Upper lobe of left lung (tissue), 4 donors: Measurements from ENCODE around the gene TBCD.

Source experiments
- EP300 ChIP-seq, 4 donors: sonication (generic); formaldehyde crosslinking; IDR thresholded peaks; one replicate each; pipeline ENCODE4 v1.5.1; 2017; ENCODE audit warnings: antibody characterized with exemption in 4 of 4, control low read depth in 2 of 4
- POLR2A ChIP-seq, 4 donors: fragments of 450-650 bp; IDR thresholded peaks; one replicate each; pipeline ENCODE4 v1.5.1; 2016 to 2017; ENCODE audit warnings: antibody characterized with exemption in 4 of 4, mild to moderate bottlenecking in 2 of 4
- POLR2AphosphoS5 ChIP-seq, 2 donors: sonication (generic); formaldehyde crosslinking; IDR thresholded peaks; one replicate each; pipeline ENCODE4 v1.5.1; 2017; ENCODE audit warnings: antibody characterized with exemption in 2 of 2
- TF ChIP-seq, protein P1 (sequence below), 6 experiments: fragments of 450-650 bp in 4 of 6; fragments of 200-600 bp in 2 of 6; sonication (generic) in 2 of 6; IDR thresholded peaks; one replicate each; pipeline ENCODE4 v1.5.1; 2016 to 2019; ENCODE audit warnings: antibody characterized with exemption in 6 of 6

GRCh38 chr17:82788206-82789001 lies 36.5 kb downstream of the TBCD start:
- TF ChIP-seq, protein P1, sequence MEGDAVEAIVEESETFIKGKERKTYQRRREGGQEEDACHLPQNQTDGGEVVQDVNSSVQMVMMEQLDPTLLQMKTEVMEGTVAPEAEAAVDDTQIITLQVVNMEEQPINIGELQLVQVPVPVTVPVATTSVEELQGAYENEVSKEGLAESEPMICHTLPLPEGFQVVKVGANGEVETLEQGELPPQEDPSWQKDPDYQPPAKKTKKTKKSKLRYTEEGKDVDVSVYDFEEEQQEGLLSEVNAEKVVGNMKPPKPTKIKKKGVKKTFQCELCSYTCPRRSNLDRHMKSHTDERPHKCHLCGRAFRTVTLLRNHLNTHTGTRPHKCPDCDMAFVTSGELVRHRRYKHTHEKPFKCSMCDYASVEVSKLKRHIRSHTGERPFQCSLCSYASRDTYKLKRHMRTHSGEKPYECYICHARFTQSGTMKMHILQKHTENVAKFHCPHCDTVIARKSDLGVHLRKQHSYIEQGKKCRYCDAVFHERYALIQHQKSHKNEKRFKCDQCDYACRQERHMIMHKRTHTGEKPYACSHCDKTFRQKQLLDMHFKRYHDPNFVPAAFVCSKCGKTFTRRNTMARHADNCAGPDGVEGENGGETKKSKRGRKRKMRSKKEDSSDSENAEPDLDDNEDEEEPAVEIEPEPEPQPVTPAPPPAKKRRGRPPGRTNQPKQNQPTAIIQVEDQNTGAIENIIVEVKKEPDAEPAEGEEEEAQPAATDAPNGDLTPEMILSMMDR (IDR thresholded peaks at IDR 0.05): no peak
- TF ChIP-seq POLR2A (IDR thresholded peaks at IDR 0.05): no peak
- TF ChIP-seq POLR2AphosphoS5 (IDR thresholded peaks at IDR 0.05): no peak
- no peak for TF ChIP-seq EP300 (IDR thresholded peaks at IDR 0.05)
